Choroid plexus epithelial cell (primary cell): Measurements from ENCODE around the gene TBRG4.

Experiments
- DNase-seq: peaks from one replicate; pipeline ENCODE4 v3.0.0-alpha.2; 2010; ENCODE audit warnings: low read depth
- H3K4me3 ChIP-seq: 2 replicates; pipeline ENCODE4 v1.5.1; 2011; ENCODE audit warnings: low read depth, mild to moderate bottlenecking, control low read depth, low read length, moderate library complexity
- TF ChIP-seq, protein P1 (sequence below): conservative IDR thresholded peaks from 2 replicates; pipeline ENCODE4 v1.5.1; 2011; ENCODE audit warnings: low read depth, mild to moderate bottlenecking, control low read depth, inconsistent platforms, low read length, moderate library complexity

TBRG4 gene

DNA sequence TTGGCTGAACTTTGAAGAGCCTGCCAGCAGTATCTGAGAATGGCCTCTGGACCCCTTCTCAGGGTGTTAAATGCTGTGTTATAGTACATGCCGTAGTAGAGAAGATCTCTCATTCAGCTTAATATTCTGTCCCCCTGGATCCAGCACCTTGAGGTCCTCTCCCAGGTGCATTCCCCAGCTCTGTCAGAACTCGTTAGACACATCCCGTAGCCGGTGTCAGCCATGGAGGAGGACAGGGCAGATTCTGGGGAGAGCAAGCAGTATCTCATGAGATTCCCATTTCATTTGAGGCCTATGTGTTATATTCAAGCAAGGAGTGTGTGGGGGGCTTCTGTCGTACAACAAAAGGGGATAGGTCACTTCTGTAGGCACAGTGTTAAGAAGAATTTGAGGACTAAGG is 57.6 kb downstream of the TBRG4 start:
- no peak overlapping the region for H3K4me3 ChIP-seq
- DNase-seq: no peak
- TF ChIP-seq, protein P1, sequence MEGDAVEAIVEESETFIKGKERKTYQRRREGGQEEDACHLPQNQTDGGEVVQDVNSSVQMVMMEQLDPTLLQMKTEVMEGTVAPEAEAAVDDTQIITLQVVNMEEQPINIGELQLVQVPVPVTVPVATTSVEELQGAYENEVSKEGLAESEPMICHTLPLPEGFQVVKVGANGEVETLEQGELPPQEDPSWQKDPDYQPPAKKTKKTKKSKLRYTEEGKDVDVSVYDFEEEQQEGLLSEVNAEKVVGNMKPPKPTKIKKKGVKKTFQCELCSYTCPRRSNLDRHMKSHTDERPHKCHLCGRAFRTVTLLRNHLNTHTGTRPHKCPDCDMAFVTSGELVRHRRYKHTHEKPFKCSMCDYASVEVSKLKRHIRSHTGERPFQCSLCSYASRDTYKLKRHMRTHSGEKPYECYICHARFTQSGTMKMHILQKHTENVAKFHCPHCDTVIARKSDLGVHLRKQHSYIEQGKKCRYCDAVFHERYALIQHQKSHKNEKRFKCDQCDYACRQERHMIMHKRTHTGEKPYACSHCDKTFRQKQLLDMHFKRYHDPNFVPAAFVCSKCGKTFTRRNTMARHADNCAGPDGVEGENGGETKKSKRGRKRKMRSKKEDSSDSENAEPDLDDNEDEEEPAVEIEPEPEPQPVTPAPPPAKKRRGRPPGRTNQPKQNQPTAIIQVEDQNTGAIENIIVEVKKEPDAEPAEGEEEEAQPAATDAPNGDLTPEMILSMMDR: no peak

DNA sequence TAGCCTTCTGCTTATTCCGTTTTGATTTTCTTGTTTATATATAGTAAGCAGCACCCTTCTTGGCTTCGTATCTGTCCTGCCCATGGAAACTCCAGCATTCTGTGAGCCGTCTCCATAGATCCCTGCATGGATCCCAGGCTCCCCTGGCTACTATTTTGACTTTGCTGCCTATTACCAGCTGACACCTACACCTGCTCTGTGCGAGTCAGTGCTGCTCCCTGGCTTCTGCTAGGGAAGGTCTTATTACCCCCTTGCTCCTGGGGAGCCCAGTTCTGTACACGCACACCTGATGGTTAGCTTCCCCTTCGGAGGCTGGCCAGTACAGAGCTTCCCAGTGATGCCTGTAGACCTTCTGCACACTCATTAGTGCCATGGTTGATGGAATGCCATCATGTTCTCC is 58.1 kb downstream of the TBRG4 start:
- DNase-seq: no peak
- no peak overlapping the region for H3K4me3 ChIP-seq
- TF ChIP-seq, protein P1: no peak

DNA sequence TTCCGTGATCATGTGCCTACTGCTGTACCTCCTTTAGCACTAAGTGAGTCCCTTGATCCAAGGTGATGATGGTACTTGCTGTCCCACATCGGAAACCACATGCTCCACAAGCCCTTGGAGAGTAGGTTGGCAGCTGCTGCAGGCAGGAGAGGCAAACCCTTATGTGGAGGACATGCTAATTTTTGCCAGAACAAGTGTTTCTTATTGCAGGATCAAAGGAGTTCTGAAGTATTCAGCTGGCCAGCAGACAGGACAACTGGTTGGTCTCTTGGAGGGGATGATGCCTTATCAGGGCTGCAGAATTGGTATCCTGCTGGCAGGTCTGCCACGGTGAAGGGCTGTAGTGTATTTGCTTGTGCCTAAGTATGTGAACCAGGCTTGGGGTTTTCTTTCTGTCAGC is 59.5 kb downstream of the TBRG4 start:
- TF ChIP-seq, protein P1: no peak
- no peak for DNase-seq
- H3K4me3 ChIP-seq: no peak overlapping the region

DNA sequence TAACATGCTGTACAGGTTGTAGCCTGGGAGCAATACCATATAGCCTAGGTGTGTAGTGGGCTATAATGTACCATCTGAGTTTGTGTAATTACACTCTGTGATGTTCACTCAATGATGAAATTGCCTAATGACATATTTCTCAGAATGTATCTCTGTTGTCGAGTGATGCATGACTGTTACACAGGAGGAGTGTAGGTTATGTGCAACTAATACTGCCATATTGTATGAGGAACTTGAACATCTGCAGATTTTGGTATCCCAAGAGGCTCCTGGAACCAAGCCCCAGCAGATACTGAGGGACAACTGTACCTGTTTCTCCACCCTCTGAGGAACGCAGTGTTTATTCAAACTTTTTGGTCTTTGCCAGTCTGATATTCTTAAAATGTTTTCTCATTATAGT is 61.3 kb downstream of the TBRG4 start:
- no peak overlapping the region for H3K4me3 ChIP-seq
- TF ChIP-seq, protein P1: no peak
- no peak for DNase-seq
